GM18511 (cell line): ENCODE results near the gene FCHSD2.
"Not testable (repeated sequence)": the region's sequence is repeated elsewhere in the genome, so short reads cannot be mapped to it uniquely, and the experiment has no call there.

Experiments used
- ATAC-seq: cut with Tn5 transposase; IDR thresholded peaks from one replicate; pipeline ENCODE4 v1.9.1; 2021; ENCODE audit warnings: mild to moderate bottlenecking, moderate library complexity; ENCODE audit not compliant: unreplicated experiment

FCHSD2 gene

DNA sequence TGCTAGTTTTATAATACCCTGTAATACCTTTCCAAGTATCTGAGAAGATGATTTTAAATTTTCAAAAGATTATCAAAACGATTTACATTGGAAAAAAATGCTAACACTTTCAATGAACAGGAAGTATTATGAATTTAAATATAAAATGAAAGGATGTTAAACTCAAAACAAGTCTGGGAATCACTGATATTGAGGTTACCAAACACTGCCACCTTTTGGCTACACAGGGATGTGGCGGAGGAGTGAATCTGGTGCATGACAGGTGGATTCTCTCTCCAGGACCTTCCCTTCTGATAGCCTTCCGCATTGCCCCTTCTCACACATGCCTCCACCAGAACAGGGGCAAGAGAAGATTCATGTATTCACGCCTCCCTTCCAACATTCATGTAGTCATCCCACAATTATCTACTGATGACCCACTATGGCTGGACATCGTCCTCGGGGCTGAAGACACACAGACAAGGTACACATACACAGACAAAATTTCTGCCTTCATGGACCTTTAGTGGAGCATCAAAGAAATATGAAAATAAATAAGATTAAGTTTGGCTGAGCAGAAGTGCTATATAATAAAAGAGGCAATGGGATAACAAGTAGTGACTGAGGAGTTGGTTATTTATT lies 293.2 kb downstream of the FCHSD2 start:
- ATAC-seq, result no peak

DNA sequence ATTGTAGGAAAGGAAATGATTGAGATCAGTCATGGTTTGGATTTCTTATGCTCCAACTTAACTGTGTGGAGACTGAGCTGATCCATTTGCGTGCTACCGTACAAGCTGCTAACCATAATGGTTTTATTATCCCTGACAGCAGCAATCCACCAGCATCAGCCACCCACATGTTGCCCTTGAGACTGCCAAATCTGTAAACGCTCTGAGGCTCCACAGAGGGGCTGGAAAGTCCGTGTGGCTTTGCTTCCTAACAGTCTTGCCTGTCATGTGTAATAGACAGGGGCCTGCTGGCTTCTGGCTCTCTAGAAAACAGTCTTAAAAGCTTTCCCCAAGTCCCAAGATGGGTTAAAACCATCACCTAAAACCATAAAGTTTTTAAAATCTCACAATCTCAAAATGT lies 297.8 kb downstream of the FCHSD2 start:
- ATAC-seq, result no peak

GRCh38 chr11:72842653-72843330 lies 299.3 kb downstream of the FCHSD2 start:
- ATAC-seq, result no peak

- ATAC-seq, result no peak
These were observed 300.0 kb downstream of the FCHSD2 start for GRCh38 chr11:72842126-72842525.

DNA sequence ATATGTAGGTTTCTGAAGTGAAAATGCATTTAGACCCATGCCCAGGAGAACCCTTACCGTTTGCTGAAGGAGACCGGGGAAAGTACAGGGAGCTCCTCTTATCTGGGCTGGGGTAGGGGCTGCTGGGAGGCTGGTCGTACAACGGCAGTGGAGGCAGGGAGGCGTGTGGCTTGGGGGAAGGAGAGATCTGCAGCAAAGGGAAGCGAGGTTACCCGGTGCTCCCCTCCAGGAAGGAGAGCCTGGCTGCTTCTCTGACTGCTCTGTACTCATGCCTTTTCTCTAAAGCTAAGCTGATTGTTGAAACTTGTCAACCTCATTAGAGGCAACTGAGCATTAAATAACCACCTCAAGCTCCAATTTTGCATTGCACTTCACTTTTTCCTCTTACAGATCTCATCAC lies 300.7 kb downstream of the FCHSD2 start:
- ATAC-seq, result no peak

- ATAC-seq, result no peak
These were observed 301.3 kb downstream of the FCHSD2 start for GRCh38 chr11:72840780-72841179.

GRCh38 chr11:72838691-72839305 lies 303.3 kb downstream of the FCHSD2 start:
- no peak for ATAC-seq

GRCh38 chr11:72836111-72836510 lies 306.0 kb downstream of the FCHSD2 start:
- ATAC-seq, result no peak

GRCh38 chr11:72834905-72835304 lies 307.2 kb downstream of the FCHSD2 start:
- ATAC-seq, result no peak

GRCh38 chr11:72833811-72834493 lies 308.2 kb downstream of the FCHSD2 start:
- no peak for ATAC-seq

- ATAC-seq, result no peak
These were observed 308.9 kb downstream of the FCHSD2 start for GRCh38 chr11:72833083-72833733.

GRCh38 chr11:72832301-72833082 lies 309.6 kb downstream of the FCHSD2 start:
- no peak for ATAC-seq

DNA sequence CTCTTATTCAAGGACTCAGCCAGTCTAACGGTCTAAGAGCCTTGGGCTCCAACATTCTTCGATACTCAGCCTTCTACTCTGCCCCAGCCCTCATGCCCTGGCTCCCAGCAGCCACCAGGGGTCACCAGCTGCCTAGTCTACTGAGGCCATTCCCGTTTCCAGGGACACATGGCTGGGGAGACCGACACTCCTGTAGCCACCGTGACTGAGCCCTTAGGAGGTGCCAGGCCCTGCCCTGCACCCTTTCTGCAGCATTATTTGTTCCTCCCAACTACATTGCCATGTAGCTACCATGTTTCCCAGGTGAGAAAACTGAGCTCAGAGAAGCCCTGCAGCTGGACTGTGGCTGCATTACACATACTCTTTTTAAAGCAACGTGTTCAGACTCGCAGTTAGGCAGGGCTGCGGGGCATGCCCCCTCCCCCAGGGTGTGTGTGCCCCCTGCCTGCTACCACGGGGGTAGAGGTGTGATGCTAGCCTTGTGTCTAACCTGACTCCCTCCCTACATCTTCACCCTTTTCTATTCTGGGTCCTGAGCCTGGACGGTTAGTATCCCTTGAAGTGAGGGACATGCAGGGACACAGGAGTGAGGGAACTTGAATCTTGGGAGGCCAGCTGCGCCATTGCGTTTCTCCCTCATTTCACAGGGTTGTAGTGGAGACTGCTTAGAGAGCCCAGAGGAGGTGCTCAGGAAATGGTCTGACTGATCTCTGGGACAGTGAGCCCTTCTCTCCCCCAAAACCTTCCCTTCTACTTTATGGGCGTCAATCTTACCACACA lies 310.4 kb downstream of the FCHSD2 start:
- no peak for ATAC-seq

DNA sequence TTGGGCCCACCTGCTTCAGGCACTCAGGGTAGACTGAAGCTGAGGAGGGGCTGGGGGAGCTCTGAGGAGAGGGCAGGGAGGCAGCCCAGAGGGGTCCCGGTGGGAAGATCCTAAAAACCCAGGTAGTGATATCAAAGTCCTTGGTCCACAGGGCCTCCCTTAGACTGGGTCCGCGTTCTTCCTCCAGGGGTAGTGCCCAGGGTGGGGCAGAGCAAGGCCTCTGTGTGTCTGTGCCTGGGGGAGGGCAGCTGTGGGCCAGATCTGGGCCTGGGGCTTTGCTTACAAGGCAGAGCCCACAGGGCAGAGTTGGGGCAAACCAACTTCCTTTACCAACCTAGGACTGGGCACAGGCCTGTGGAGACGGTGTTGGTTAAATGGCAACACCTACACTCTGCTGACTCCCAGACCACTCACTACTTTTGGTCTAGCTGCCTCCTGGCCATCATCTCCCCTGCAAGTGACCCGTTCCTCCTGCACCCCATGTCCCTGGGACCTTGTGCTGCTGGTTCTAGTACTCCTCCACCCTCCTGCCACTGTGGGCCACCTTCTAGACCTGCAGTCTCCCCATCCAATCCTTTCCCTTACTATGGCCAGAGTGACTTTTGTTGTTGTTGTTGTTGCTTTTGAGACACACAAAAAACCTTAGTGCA lies 312.1 kb downstream of the FCHSD2 start:
- ATAC-seq, result no peak

- no peak for ATAC-seq
These were observed 312.9 kb downstream of the FCHSD2 start for GRCh38 chr11:72829178-72829577.

- no peak for ATAC-seq
These were observed 313.4 kb downstream of the FCHSD2 start for GRCh38 chr11:72828692-72829101.

- no peak for ATAC-seq
These were observed 314.0 kb downstream of the FCHSD2 start for GRCh38 chr11:72828081-72828567.

DNA sequence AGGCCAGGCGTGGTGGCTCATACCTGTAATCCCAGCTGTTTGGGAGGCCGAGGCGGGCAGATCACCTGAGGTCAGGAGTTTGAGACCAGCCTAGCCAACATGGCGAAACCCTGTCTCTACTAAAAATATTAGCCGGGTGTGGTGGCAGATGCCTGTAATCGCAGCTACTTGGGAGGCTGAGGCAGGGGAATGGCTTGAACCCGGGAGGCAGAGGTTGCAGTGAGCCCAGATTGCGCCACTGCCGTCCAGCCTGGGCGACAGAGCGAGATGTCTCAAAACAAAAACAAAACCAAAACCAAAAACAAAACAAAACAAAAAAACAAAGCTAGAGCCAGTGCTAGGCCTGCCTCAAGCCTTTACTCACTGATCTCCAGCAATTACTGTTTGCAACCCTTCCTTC lies 314.5 kb downstream of the FCHSD2 start:
- ATAC-seq, result not testable (repeated sequence)

DNA sequence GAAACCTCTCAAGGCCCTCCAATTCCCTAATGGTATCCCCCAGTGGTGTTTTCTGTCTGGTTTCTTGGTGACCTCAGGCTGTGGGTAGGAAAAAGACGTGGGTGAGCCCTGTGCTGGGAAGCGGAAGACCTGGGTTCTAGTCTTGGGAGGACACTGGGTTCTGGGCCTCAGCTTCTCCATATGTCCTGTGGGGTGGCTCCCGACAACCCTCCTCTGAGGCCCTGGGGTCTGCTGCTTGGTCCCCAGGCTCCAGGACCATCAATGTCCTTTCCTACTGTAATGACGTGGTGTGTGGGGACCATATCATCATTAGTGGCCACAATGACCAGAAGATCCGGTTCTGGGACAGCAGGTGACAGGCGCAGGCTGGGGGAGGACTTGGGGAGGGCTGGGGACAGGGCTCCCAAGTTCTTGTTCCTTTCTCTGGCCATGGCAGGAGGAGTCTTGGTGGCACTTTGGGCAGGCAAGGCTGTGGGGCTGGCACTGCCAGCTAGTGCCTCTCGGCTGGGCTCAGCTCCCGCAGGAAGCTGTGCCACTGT lies 315.1 kb downstream of the FCHSD2 start:
- ATAC-seq, result no peak
